OCI-LY1 (cell line): ENCODE results near the gene RBM45.

ENCODE experiments used
- H2AFZ ChIP-seq: fragments of 200-600 bp; sonication (generic), shearing (Covaris generic); 2 replicates; pipeline ENCODE4 v1.6.0; 2014; ENCODE audit warnings: antibody characterized with exemption, mild to moderate bottlenecking, low read length
- H3F3A ChIP-seq: fragments of 200-600 bp; sonication (generic), shearing (Covaris generic); 2 replicates; pipeline ENCODE4 v1.6.0; 2014; ENCODE audit warnings: mild to moderate bottlenecking, antibody characterized with exemption, low read length, moderate library complexity; ENCODE audit not compliant: insufficient read depth
- H3K27ac ChIP-seq: fragments of 200-600 bp; sonication (generic); 2 replicates; pipeline ENCODE4 v1.5.1; 2014; ENCODE audit warnings: low read length, mixed run types, mild to moderate bottlenecking, low read depth; ENCODE audit not compliant: poor library complexity, severe bottlenecking
- H3K27me3 ChIP-seq: fragments of 200-600 bp; sonication (generic); 2 replicates; pipeline ENCODE4 v1.6.0; 2014; ENCODE audit warnings: antibody characterized with exemption, mild to moderate bottlenecking, low read length, moderate library complexity; ENCODE audit not compliant: insufficient read depth
- H3K36me3 ChIP-seq: fragments of 200-600 bp; sonication (generic); 2 replicates; pipeline ENCODE4 v1.6.1; 2014; ENCODE audit warnings: mild to moderate bottlenecking, antibody characterized with exemption, low read length, moderate library complexity, mixed read lengths; ENCODE audit not compliant: insufficient read depth
- H3K4me1 ChIP-seq: fragments of 200-600 bp; sonication (generic); 2 replicates; pipeline ENCODE4 v1.5.1; 2014; ENCODE audit warnings: mild to moderate bottlenecking, low read length, moderate library complexity; ENCODE audit not compliant: insufficient read depth, severe bottlenecking
- H3K4me2 ChIP-seq: fragments of 200-600 bp; sonication (generic), shearing (Covaris generic); 2 replicates; pipeline ENCODE4 v1.6.1; 2014; ENCODE audit warnings: low read length
- H3K4me3 ChIP-seq: fragments of 200-600 bp; sonication (generic); 2 replicates; pipeline ENCODE4 v1.5.1; 2014; ENCODE audit warnings: low read length, low read depth, mild to moderate bottlenecking, mixed read lengths; ENCODE audit not compliant: poor library complexity, severe bottlenecking
- H3K79me2 ChIP-seq: fragments of 200-600 bp; shearing (Covaris generic); 2 replicates; pipeline ENCODE4 v1.6.1; 2016; ENCODE audit warnings: mixed run types, low read length, mixed read lengths; ENCODE audit not compliant: insufficient read depth
- H3K9ac ChIP-seq: fragments of 200-600 bp; sonication (generic), shearing (Covaris generic); 2 replicates; pipeline ENCODE4 v1.6.1; 2014; ENCODE audit warnings: mild to moderate bottlenecking, low read length, mixed read lengths
- H3K9me2 ChIP-seq: fragments of 200-600 bp; sonication (generic), shearing (Covaris generic); 2 replicates; pipeline ENCODE4 v1.6.1; 2014; ENCODE audit warnings: low read depth, mild to moderate bottlenecking, low read length, mixed read lengths
- H3K9me3 ChIP-seq: fragments of 200-600 bp; shearing (Covaris generic); 2 replicates; pipeline ENCODE4 v1.6.1; 2014; ENCODE audit warnings: low read length, mixed read lengths
- H4K20me1 ChIP-seq: fragments of 200-600 bp; sonication (generic), shearing (Covaris generic); 2 replicates; pipeline ENCODE4 v1.6.0; 2016; ENCODE audit warnings: mild to moderate bottlenecking, low read length; ENCODE audit not compliant: insufficient read depth
- EZH2 ChIP-seq: fragments of 200-600 bp; sonication (generic), shearing (Covaris generic); IDR thresholded peaks from 2 replicates; pipeline ENCODE4 v1.8.0; 2017; ENCODE audit warnings: borderline replicate concordance, mixed run types, mild to moderate bottlenecking, antibody characterized with exemption, low read length, moderate library complexity, mixed read lengths
- TF ChIP-seq, protein P1 (sequence below): fragments of 200-600 bp; sonication (generic), shearing (Covaris generic); IDR thresholded peaks from 2 replicates; pipeline ENCODE4 v1.5.1; 2017; ENCODE audit warnings: mild to moderate bottlenecking, antibody characterized with exemption, low read length, moderate library complexity, mixed read lengths

The RBM45 gene

DNA sequence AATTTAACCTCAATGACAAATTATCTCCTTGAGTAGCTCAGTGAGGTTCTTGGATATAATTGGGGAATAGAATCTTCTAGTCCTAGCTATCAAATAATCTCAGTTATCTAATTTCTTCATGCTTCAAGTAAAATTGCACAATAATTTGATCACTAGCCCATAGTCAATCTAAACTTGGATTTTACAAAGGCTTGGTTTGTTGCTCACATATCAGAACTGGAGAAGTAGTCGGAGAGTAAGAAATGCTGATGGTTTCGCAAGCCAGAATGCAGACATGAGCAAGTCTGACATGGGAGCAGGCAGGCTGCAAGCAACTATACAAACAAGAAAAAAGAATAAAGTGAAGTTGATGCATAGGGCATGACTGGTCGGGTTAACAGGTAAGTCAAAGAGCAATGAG lies 28.0 kb upstream of the RBM45 start:
- no peaks in the 10 kb centered on the region for H4K20me1 ChIP-seq
- H3K27ac ChIP-seq = no peak overlapping the region
- H3K9me2 ChIP-seq = no peaks in the 10 kb centered on the region
- H3K4me1 ChIP-seq = no peaks in the 10 kb centered on the region
- H3K4me2 ChIP-seq = no peak overlapping the region
- no peaks in the 10 kb centered on the region for H3K79me2 ChIP-seq
- no peak overlapping the region for H3K9ac ChIP-seq
- H3K27me3 ChIP-seq = no peaks in the 10 kb centered on the region
- H3F3A ChIP-seq = no peaks in the 10 kb centered on the region
- H2AFZ ChIP-seq = no peak overlapping the region
- H3K36me3 ChIP-seq = no peaks in the 10 kb centered on the region
- TF ChIP-seq, protein P1, sequence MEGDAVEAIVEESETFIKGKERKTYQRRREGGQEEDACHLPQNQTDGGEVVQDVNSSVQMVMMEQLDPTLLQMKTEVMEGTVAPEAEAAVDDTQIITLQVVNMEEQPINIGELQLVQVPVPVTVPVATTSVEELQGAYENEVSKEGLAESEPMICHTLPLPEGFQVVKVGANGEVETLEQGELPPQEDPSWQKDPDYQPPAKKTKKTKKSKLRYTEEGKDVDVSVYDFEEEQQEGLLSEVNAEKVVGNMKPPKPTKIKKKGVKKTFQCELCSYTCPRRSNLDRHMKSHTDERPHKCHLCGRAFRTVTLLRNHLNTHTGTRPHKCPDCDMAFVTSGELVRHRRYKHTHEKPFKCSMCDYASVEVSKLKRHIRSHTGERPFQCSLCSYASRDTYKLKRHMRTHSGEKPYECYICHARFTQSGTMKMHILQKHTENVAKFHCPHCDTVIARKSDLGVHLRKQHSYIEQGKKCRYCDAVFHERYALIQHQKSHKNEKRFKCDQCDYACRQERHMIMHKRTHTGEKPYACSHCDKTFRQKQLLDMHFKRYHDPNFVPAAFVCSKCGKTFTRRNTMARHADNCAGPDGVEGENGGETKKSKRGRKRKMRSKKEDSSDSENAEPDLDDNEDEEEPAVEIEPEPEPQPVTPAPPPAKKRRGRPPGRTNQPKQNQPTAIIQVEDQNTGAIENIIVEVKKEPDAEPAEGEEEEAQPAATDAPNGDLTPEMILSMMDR = no peak
- TF ChIP-seq EZH2 = no peak
- no peak overlapping the region for H3K4me3 ChIP-seq
- H3K9me3 ChIP-seq = no peaks in the 10 kb centered on the region

DNA sequence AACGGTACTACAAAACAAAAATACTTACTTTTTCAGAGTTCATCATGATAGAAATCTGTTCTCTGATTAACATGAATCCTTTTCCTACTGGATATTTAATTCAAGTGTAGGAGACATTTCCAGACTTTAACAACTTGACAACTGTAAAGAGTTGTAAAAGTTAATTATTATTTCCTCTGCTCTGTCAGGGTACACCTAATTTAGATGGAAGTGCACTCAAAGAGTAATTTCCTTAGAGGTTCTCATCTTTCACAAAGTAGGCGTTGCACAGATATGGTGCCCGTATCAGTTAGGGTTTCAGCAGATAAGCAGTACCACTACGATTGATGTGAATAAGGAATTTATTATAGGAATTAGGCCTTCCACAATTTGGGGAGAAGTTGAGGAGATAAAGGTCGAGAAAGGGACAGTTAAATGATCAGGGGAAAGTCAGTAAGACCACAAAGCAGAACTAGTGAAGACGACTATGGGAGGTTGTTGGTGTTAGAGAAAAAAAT lies 23.4 kb upstream of the RBM45 start:
- Histone ChIP-seq H3K9me3 (no peaks in the 10 kb centered on the region), H3K36me3 (no peaks in the 10 kb centered on the region), H3K9ac (no peak overlapping the region), H2AFZ (no peak overlapping the region), H3K9me2 (no peaks in the 10 kb centered on the region), H3K4me2 (no peak overlapping the region), H4K20me1 (no peaks in the 10 kb centered on the region), H3K79me2 (no peaks in the 10 kb centered on the region), H3K4me1 (no peaks in the 10 kb centered on the region), H3F3A (no peaks in the 10 kb centered on the region), H3K4me3 (no peak overlapping the region), H3K27ac (no peak overlapping the region), H3K27me3 (no peaks in the 10 kb centered on the region)
- TF ChIP-seq, protein P1 = no peak
- no peak for TF ChIP-seq EZH2

DNA sequence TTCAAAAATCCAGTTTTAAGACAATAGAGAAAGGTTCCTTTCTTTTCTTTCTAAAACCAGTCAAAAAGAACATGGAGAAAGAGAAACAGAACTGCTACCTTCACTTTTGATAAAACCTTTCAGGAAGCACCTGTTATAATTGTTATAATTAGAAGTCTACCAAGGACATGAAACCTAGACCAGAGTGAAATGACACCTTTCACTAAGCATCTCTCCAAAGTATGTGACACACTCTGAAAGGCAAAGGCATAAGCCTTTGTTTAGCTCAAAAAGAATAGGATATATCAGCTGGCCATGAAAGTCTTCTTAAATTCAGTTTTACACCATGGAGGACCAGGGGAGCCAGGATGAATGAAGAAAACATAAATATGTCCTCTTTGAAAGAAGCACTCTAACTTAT lies 18.8 kb upstream of the RBM45 start:
- Histone ChIP-seq H3K4me2 (no peak overlapping the region), H3K4me1 (no peaks in the 10 kb centered on the region), H3K27ac (no peak overlapping the region), H3K27me3 (no peaks in the 10 kb centered on the region), H3K36me3 (no peaks in the 10 kb centered on the region), H3K9me2 (no peaks in the 10 kb centered on the region), H2AFZ (no peak overlapping the region), H4K20me1 (no peaks in the 10 kb centered on the region), H3K9ac (no peak overlapping the region), H3K9me3 (no peaks in the 10 kb centered on the region), H3F3A (no peaks in the 10 kb centered on the region), H3K4me3 (no peak overlapping the region), H3K79me2 (no peaks in the 10 kb centered on the region)
- no peak for TF ChIP-seq EZH2
- TF ChIP-seq, protein P1 = no peak
